Keratinocyte (primary cell): ENCODE data around the gene CAPN7. TPM values are rescaled to one million over a fixed set of nuclear protein-coding genes. Genes with fewer than 3 reads are reported as not detected.

Experiments
- DNase-seq: peaks from one replicate; pipeline ENCODE4 v3.0.0-alpha.2; 2011; ENCODE audit warnings: low read depth, missing footprints, low spot score
- FAIRE-seq: peaks from 2 replicates; lab custom pipeline; 2011; peaks lifted over from hg19 to GRCh38; lab: Jason Lieb, UNC
- H2AFZ ChIP-seq: 2 replicates; pipeline ENCODE4 v1.6.0; 2012; ENCODE audit warnings: low read length, control low read depth, inconsistent platforms; ENCODE audit not compliant: control insufficient read depth
- H3K27ac ChIP-seq: 2 replicates; pipeline ENCODE4 v1.5.1; 2011; ENCODE audit warnings: low read length; ENCODE audit not compliant: control insufficient read depth, insufficient read depth
- H3K27me3 ChIP-seq: 3 replicates; pipeline ENCODE4 v1.6.0; 2011; ENCODE audit warnings: low read length; ENCODE audit not compliant: control insufficient read depth, insufficient read depth; ENCODE audit errors: extremely low read depth
- H3K36me3 ChIP-seq, 2 experiments: 2 replicates in 1 of 2; 3 replicates in 1 of 2; pipeline ENCODE4 v1.5.1; 2011; ENCODE audit warnings: low read length in 2 of 2, mild to moderate bottlenecking in 1 of 2; ENCODE audit not compliant: control insufficient read depth in 2 of 2, insufficient read depth in 2 of 2; ENCODE audit errors: extremely low read depth in 1 of 2
- H3K4me1 ChIP-seq: 3 replicates; pipeline ENCODE4 v1.5.1; 2011; ENCODE audit warnings: low read length; ENCODE audit not compliant: control insufficient read depth, insufficient read depth; ENCODE audit errors: extremely low read depth
- H3K4me2 ChIP-seq: 3 replicates; pipeline ENCODE4 v1.6.0; 2011; ENCODE audit warnings: low read depth, low read length; ENCODE audit not compliant: control insufficient read depth, insufficient read depth; ENCODE audit errors: extremely low read depth
- H3K4me3 ChIP-seq, 3 experiments: fragments of 200-600 bp in 1 of 3; sonication (generic) in 1 of 3; 2 replicates in 2 of 3; 3 replicates in 1 of 3; pipeline ENCODE4 v1.5.1; 2011 to 2016; ENCODE audit warnings: low read length in 3 of 3, mild to moderate bottlenecking in 3 of 3, control low read depth in 2 of 3, inconsistent platforms in 1 of 3, low read depth in 1 of 3, mixed read lengths in 1 of 3, mixed run types in 1 of 3, moderate library complexity in 1 of 3; ENCODE audit not compliant: control insufficient read depth in 2 of 3, insufficient read depth in 2 of 3; ENCODE audit errors: extremely low read depth in 1 of 3
- H3K79me2 ChIP-seq: 2 replicates; pipeline ENCODE4 v1.6.0; 2012; ENCODE audit warnings: low read length; ENCODE audit not compliant: control insufficient read depth, insufficient read depth
- H3K9ac ChIP-seq: 3 replicates; pipeline ENCODE4 v1.6.0; 2011; ENCODE audit warnings: low read length; ENCODE audit not compliant: control insufficient read depth, insufficient read depth; ENCODE audit errors: extremely low read depth
- H3K9me1 ChIP-seq: 3 replicates; pipeline ENCODE4 v1.6.0; 2011; ENCODE audit warnings: low read length; ENCODE audit not compliant: control insufficient read depth, insufficient read depth; ENCODE audit errors: extremely low read depth
- H3K9me3 ChIP-seq: 2 replicates; pipeline ENCODE4 v1.5.1; 2012; ENCODE audit warnings: low read depth, low read length; ENCODE audit not compliant: control insufficient read depth
- H4K20me1 ChIP-seq: 3 replicates; pipeline ENCODE4 v1.6.0; 2011; ENCODE audit warnings: low read length; ENCODE audit not compliant: control insufficient read depth, insufficient read depth; ENCODE audit errors: extremely low read depth
- CTCF ChIP-seq, 3 experiments: IDR thresholded peaks in 1 of 3; conservative IDR thresholded peaks in 1 of 3; optimal IDR thresholded peaks in 1 of 3; 2 replicates in 2 of 3; 3 replicates in 1 of 3; pipeline versions ENCODE3 to v1.5.1; 2011; ENCODE audit warnings: low read length in 3 of 3, mild to moderate bottlenecking in 3 of 3, moderate library complexity in 2 of 3, control low read depth in 1 of 3, inconsistent platforms in 1 of 3; ENCODE audit not compliant: insufficient read depth in 2 of 3; ENCODE audit errors: extremely low read depth in 1 of 3
- EZH2 ChIP-seq: IDR thresholded peaks from one replicate; pipeline ENCODE4 v1.6.1; 2012; ENCODE audit warnings: inconsistent platforms, mild to moderate bottlenecking, low read length, moderate library complexity
- dilution Hi-C: fragments of 300-500 bp; cut with MboI; formaldehyde crosslinking; loops from one replicate; pipeline ENCODE4 v1.7.0; 2020; ENCODE audit warnings: low sequenced_read_pairs; ENCODE audit not compliant: extremely low pct_ligation_motif_present
- polyA plus RNA-seq, 5 experiments: library from polyadenylated mRNA; depleted of rRNA in 3 of 5; stranded (reverse) in 3 of 5; stranded (forward) in 1 of 5; unstranded in 1 of 5; fragments of >200 nt; gene quantifications; 1 replicate in 1 of 5; 2 replicates in 3 of 5; 3 replicates in 1 of 5; pipeline versions ENCODE4 v1.2.1 to v1.2.3, GENCODE V29; 2011 to 2012; ENCODE audit warnings: missing spikeins in 2 of 5, low read depth in 1 of 5, low replicate concordance in 1 of 5

CAPN7 gene
- polyA plus RNA-seq, 1 donor (not counting 4 experiments of a cell fraction or from before 2014, with no cell fraction given) = 29.3 TPM

- Histone ChIP-seq H3K9ac (no peak overlapping the region), H3K9me3 (no peaks in the 10 kb centered on the region), H2AFZ (no peak overlapping the region), H3K4me1 (peaks cover 4% of the 10 kb centered on the region), H3K9me1 (no peaks in the 10 kb centered on the region), H3K4me2 (no peak overlapping the region), H4K20me1 (no peaks in the 10 kb centered on the region), H3K79me2 (no peaks in the 10 kb centered on the region), H3K36me3 (no peaks in the 10 kb centered on the region), H3K27ac (no peak overlapping the region), H3K27me3 (no peaks in the 10 kb centered on the region), H3K4me3 (no peak overlapping the region)
- dilution Hi-C loops = no loop called here
- FAIRE-seq (no peak), DNase-seq (no peak)
- TF ChIP-seq CTCF (optimal IDR thresholded peaks at IDR 0.05 in 1 of 3, IDR thresholded peaks at IDR 0.05 in 1 of 3, conservative IDR thresholded peaks at IDR 0.05 in 1 of 3; ENCODE audit: extremely low read depth in 1 of 3, insufficient read depth in 2 of 3, low read length in 3 of 3) = no peak
- TF ChIP-seq EZH2 = no peak
Observed at GRCh38 chr3:15280853-15281532, 74.9 kb downstream of the CAPN7 start.

- Histone ChIP-seq H3K4me1 (peaks cover 4% of the 10 kb centered on the region), H4K20me1 (no peaks in the 10 kb centered on the region), H3K9me3 (no peaks in the 10 kb centered on the region), H3K79me2 (no peaks in the 10 kb centered on the region), H3K4me2 (no peak overlapping the region), H3K9me1 (no peaks in the 10 kb centered on the region), H3K36me3 (no peaks in the 10 kb centered on the region), H3K9ac (no peak overlapping the region), H2AFZ (no peak overlapping the region), H3K4me3 (no peak overlapping the region), H3K27me3 (no peaks in the 10 kb centered on the region), H3K27ac (no peak overlapping the region)
- TF ChIP-seq EZH2 (no peak), CTCF (optimal IDR thresholded peaks at IDR 0.05 in 1 of 3, IDR thresholded peaks at IDR 0.05 in 1 of 3, conservative IDR thresholded peaks at IDR 0.05 in 1 of 3; ENCODE audit: extremely low read depth in 1 of 3, insufficient read depth in 2 of 3, low read length in 3 of 3) (no peak)
- DNase-seq (no peak), FAIRE-seq (no peak)
- dilution Hi-C loops = no loop called here
Observed at GRCh38 chr3:15281817-15282216, 75.8 kb downstream of the CAPN7 start.
